Measurements from ENCODE around the gene TPM3. TPM values are rescaled to one million over a fixed set of nuclear protein-coding genes. Genes with fewer than 3 reads are reported as not detected.

Gene TPM3
- total and polyA plus RNA-seq, 9 of the 15 experiments (the other 6 are each of a cell fraction or from before 2014, with no cell fraction given), result 202 to 604 (median 421) TPM

DNA sequence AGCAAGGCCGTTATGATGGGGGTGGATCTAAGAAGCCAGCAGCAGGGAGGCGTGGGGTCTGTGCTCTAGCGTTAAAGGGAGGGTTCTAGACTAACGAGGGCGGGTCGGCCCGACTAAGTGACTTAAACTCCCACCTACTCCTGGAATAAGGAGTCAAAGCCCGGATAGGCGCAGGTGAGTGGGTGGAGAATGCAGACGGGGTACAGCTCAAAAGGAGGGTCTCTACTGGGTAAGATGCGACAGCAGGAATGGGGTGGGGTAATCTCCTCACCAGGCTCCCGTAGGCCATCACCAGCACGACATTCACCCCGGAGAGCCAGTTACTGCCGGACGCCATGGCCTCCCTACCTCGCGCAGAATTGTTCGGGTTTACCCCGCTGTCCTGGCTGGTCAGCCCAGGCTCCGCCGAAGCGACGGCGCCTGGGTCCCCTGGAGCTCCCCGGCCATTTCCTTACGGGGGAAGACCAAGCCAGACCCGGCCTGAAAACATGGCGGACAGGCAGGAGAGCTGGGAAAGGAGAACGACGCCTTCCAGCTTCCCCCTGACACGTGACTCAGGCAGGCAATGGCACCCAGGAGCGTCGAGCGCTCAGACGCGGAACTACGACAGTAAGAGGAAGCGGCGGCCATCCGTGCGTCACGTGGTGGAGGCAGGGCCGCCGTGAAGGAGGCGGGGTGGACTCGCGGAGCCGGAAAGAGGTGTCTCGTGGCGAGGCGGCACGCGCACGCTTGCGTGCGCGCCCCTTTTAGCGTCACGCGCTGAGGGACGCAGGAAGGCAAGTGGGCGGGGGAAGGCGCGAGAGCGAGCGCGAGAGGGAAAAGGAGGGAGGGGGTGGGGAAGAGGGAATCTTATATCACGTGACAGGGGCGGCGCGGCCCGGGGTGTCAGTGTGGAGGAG, 28.4 kb upstream of the TPM3 start, which contains the start of gene UBAP2L (continued):
- peak; percentile 99 for TF ChIP-seq ZBTB17 (CRISPR knock-in tag; IDR thresholded peaks at IDR 0.05)
- no peak for TF ChIP-seq MEF2A (IDR thresholded peaks at IDR 0.05; ENCODE audit: control insufficient read depth, low read depth, low read length)
- peak; percentile 4; the same call in 1 of the 2 replicates for TF ChIP-seq ZNF121 (CRISPR knock-in tag; conservative IDR thresholded peaks at IDR 0.05)
- TF ChIP-seq ZNF431 (CRISPR knock-in tag; IDR thresholded peaks at IDR 0.05), result no peak; the same call in 1 of the 2 replicates
- TF ChIP-seq, protein P1, sequence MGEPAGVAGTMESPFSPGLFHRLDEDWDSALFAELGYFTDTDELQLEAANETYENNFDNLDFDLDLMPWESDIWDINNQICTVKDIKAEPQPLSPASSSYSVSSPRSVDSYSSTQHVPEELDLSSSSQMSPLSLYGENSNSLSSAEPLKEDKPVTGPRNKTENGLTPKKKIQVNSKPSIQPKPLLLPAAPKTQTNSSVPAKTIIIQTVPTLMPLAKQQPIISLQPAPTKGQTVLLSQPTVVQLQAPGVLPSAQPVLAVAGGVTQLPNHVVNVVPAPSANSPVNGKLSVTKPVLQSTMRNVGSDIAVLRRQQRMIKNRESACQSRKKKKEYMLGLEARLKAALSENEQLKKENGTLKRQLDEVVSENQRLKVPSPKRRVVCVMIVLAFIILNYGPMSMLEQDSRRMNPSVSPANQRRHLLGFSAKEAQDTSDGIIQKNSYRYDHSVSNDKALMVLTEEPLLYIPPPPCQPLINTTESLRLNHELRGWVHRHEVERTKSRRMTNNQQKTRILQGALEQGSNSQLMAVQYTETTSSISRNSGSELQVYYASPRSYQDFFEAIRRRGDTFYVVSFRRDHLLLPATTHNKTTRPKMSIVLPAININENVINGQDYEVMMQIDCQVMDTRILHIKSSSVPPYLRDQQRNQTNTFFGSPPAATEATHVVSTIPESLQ (CRISPR knock-in tag; IDR thresholded peaks at IDR 0.05), result no peak
- no peak for TF ChIP-seq ZNF140 (CRISPR knock-in tag; IDR thresholded peaks at IDR 0.05)
- peak; percentile 59 for TF ChIP-seq SIN3B (IDR thresholded peaks at IDR 0.05; ENCODE audit: low read depth)
- no peak for TF ChIP-seq HNRNPH1 (optimal IDR thresholded peaks at IDR 0.05; ENCODE audit: low read depth, low read length)
- TF ChIP-seq HDAC2 (IDR thresholded peaks at IDR 0.05), result no peak
- peak; percentile 46; the same call in 1 of the 2 replicates for TF ChIP-seq ZBTB12 (CRISPR knock-in tag; IDR thresholded peaks at IDR 0.05)
- peak; percentile 81 for TF ChIP-seq KDM5B (IDR thresholded peaks at IDR 0.05; ENCODE audit: insufficient replicate concordance, low read depth, low read length)
- TF ChIP-seq, protein P2, sequence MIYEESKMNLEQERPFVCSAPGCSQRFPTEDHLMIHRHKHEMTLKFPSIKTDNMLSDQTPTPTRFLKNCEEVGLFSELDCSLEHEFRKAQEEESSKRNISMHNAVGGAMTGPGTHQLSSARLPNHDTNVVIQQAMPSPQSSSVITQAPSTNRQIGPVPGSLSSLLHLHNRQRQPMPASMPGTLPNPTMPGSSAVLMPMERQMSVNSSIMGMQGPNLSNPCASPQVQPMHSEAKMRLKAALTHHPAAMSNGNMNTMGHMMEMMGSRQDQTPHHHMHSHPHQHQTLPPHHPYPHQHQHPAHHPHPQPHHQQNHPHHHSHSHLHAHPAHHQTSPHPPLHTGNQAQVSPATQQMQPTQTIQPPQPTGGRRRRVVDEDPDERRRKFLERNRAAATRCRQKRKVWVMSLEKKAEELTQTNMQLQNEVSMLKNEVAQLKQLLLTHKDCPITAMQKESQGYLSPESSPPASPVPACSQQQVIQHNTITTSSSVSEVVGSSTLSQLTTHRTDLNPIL (CRISPR knock-in tag; IDR thresholded peaks at IDR 0.05), result no peak
- peak; percentile 80 for TF ChIP-seq PHF20 (IDR thresholded peaks at IDR 0.05; ENCODE audit: partially characterized antibody)
- no peak for TF ChIP-seq YBX1 (IDR thresholded peaks at IDR 0.05)
- TF ChIP-seq, protein P3, sequence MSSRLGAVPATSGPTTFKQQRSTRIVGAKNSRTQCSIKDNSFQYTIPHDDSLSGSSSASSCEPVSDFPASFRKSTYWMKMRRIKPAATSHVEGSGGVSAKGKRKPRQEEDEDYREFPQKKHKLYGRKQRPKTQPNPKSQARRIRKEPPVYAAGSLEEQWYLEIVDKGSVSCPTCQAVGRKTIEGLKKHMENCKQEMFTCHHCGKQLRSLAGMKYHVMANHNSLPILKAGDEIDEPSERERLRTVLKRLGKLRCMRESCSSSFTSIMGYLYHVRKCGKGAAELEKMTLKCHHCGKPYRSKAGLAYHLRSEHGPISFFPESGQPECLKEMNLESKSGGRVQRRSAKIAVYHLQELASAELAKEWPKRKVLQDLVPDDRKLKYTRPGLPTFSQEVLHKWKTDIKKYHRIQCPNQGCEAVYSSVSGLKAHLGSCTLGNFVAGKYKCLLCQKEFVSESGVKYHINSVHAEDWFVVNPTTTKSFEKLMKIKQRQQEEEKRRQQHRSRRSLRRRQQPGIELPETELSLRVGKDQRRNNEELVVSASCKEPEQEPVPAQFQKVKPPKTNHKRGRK (tag; IDR thresholded peaks at IDR 0.05), result no peak
- TF ChIP-seq, protein P4, sequence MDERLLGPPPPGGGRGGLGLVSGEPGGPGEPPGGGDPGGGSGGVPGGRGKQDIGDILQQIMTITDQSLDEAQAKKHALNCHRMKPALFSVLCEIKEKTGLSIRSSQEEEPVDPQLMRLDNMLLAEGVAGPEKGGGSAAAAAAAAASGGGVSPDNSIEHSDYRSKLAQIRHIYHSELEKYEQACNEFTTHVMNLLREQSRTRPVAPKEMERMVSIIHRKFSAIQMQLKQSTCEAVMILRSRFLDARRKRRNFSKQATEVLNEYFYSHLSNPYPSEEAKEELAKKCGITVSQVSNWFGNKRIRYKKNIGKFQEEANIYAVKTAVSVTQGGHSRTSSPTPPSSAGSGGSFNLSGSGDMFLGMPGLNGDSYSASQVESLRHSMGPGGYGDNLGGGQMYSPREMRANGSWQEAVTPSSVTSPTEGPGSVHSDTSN (CRISPR knock-in tag; IDR thresholded peaks at IDR 0.05; ENCODE audit: low read depth), result no peak
- TF ChIP-seq, protein P4 (tag; conservative IDR thresholded peaks at IDR 0.05; ENCODE audit: low read depth), result no peak
- TF ChIP-seq CBX5 (IDR thresholded peaks at IDR 0.05; ENCODE audit: borderline replicate concordance, low read depth), result no peak

Measured in K562 (cell line).